ENCODE data around the gene OXLD1. TPM values are rescaled to one million over a fixed set of nuclear protein-coding genes. Genes with fewer than 3 reads are reported as not detected.

Gene OXLD1
- total RNA-seq, 1 donor from 2014 or later = 31.2 TPM

- no peaks in the 10 kb centered on the region for H3K9me3 Mint-ChIP-seq (ENCODE audit: unreplicated experiment)
- no peaks in the 10 kb centered on the region for H3K27me3 Mint-ChIP-seq (ENCODE audit: unreplicated experiment)
These were observed 39.3 kb upstream of the OXLD1 start for GRCh38 chr17:81705518-81706231.

GRCh38 chr17:81703747-81704654 lies 37.6 kb upstream of the OXLD1 start:
- Mint-ChIP-seq H3K4me3 (ENCODE audit: unreplicated experiment) (peak overlapping the region; percentile 73), H3K27ac (ENCODE audit: unreplicated experiment) (peak overlapping the region; percentile 10), H3K27me3 (ENCODE audit: unreplicated experiment) (no peaks in the 10 kb centered on the region), H3K4me1 (ENCODE audit: unreplicated experiment) (peaks cover 25% of the 10 kb centered on the region), H3K9me3 (ENCODE audit: unreplicated experiment) (no peaks in the 10 kb centered on the region), H3K36me3 (ENCODE audit: unreplicated experiment) (peaks cover 14% of the 10 kb centered on the region)
- DNase-seq (ENCODE audit: extremely low spot score, unreplicated experiment) = no peak
- TF ChIP-seq CTCF (IDR thresholded peaks at IDR 0.05) = no peak

More at GRCh38 chr17:81705518-81706231, 39.3 kb upstream of the OXLD1 start:
- Mint-ChIP-seq H3K4me3 (ENCODE audit: unreplicated experiment) (no peak overlapping the region), H3K27ac (ENCODE audit: unreplicated experiment) (no peak overlapping the region), H3K36me3 (ENCODE audit: unreplicated experiment) (peaks cover 14% of the 10 kb centered on the region), H3K4me1 (ENCODE audit: unreplicated experiment) (peaks cover 27% of the 10 kb centered on the region)
- no peak for DNase-seq (ENCODE audit: extremely low spot score, unreplicated experiment)
- no peak for TF ChIP-seq CTCF (IDR thresholded peaks at IDR 0.05)

GRCh38 chr17:81702934-81703746 lies 36.7 kb upstream of the OXLD1 start, which contains the start of gene MRPL12:
Gene MRPL12 (plus strand): TSS chr17:81703367. CDS start chr17:81703502, 135 bp downstream.
- DNase-seq (ENCODE audit: extremely low spot score, unreplicated experiment) = peak; percentile 95
- H3K27me3 Mint-ChIP-seq (ENCODE audit: unreplicated experiment) = no peaks in the 10 kb centered on the region
- H3K9me3 Mint-ChIP-seq (ENCODE audit: unreplicated experiment) = no peaks in the 10 kb centered on the region
- H3K36me3 Mint-ChIP-seq (ENCODE audit: unreplicated experiment) = peaks cover 17% of the 10 kb centered on the region
- peak within 1 kb of the TSS; percentile 95 for H3K27ac Mint-ChIP-seq (ENCODE audit: unreplicated experiment)
- peak within 1 kb of the TSS; percentile 93 for H3K4me3 Mint-ChIP-seq (ENCODE audit: unreplicated experiment)
- H3K4me1 Mint-ChIP-seq (ENCODE audit: unreplicated experiment) = peaks cover 25% of the 10 kb centered on the region
- TF ChIP-seq CTCF (IDR thresholded peaks at IDR 0.05) = peak; percentile 28

DNA sequence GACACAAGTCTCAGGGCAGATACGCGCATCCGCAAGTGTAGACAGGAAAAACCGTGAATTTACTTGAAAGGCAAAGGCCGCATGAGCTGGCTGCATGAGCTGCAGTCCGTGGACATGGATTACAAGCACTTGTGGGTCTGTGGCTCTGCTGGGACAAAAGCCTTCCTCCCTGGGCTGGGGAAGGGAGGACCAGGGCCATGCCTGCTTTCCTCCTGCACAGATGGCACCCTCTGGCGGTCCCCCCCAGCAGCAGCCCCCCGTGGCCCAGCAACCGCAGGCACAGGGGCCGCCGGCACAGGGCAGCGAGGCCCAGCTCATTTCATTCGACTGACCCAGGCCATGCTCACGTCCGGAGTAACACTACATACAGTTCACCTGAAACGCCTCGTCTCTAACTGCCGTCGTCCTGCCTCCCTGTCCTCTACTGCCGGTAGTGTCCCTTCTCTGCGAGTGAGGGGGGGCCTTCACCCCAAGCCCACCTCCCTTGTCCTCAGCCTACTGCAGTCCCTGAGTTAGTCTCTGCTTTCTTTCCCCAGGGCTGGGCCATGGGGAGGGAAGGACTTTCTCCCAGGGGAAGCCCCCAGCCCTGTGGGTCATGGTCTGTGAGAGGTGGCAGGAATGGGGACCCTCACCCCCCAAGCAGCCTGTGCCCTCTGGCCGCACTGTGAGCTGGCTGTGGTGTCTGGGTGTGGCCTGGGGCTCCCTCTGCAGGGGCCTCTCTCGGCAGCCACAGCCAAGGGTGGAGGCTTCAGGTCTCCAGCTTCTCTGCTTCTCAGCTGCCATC lies 35.1 kb upstream of the OXLD1 start:
- H3K27ac Mint-ChIP-seq (ENCODE audit: unreplicated experiment) = peak overlapping the region; percentile 95

More for the DNA sequence above, 35.1 kb upstream of the OXLD1 start:
- Mint-ChIP-seq H3K9me3 (ENCODE audit: unreplicated experiment) (no peaks in the 10 kb centered on the region), H3K4me3 (ENCODE audit: unreplicated experiment) (peak overlapping the region; percentile 93), H3K27me3 (ENCODE audit: unreplicated experiment) (no peaks in the 10 kb centered on the region), H3K4me1 (ENCODE audit: unreplicated experiment) (peaks cover 25% of the 10 kb centered on the region), H3K36me3 (ENCODE audit: unreplicated experiment) (peaks cover 19% of the 10 kb centered on the region)
- no peak for DNase-seq (ENCODE audit: extremely low spot score, unreplicated experiment)
- no peak for TF ChIP-seq CTCF (IDR thresholded peaks at IDR 0.05)

Measured in osteocyte (in vitro differentiated cells).